Fibroblast of the aortic adventitia (primary cell): ENCODE measurements around the gene ACOT8. TPM values are rescaled to one million over a fixed set of nuclear protein-coding genes. Genes with fewer than 3 reads are reported as not detected.

ENCODE experiments used
- DNase-seq: peaks from one replicate; pipeline ENCODE4 v3.0.0-alpha.2; 2010; ENCODE audit warnings: low read depth
- H3K4me3 ChIP-seq: 2 replicates; pipeline ENCODE4 v1.5.1; 2011; ENCODE audit warnings: low read depth, mild to moderate bottlenecking, control low read depth, low read length, moderate library complexity
- total RNA-seq: library from RNA; depleted of rRNA; stranded (reverse); fragments of >200 nt; gene quantifications from 2 replicates; pipeline ENCODE4 v1.2.3, GENCODE V29; 2012; ENCODE audit warnings: low replicate concordance
- TF ChIP-seq, protein P1 (sequence below): IDR thresholded peaks from 2 replicates; pipeline ENCODE4 v1.5.1; 2011; ENCODE audit warnings: mild to moderate bottlenecking, low read length, control low read depth, inconsistent platforms; ENCODE audit not compliant: insufficient read depth

ACOT8 gene
- total RNA-seq, 1 donor = 25.8 TPM

DNA sequence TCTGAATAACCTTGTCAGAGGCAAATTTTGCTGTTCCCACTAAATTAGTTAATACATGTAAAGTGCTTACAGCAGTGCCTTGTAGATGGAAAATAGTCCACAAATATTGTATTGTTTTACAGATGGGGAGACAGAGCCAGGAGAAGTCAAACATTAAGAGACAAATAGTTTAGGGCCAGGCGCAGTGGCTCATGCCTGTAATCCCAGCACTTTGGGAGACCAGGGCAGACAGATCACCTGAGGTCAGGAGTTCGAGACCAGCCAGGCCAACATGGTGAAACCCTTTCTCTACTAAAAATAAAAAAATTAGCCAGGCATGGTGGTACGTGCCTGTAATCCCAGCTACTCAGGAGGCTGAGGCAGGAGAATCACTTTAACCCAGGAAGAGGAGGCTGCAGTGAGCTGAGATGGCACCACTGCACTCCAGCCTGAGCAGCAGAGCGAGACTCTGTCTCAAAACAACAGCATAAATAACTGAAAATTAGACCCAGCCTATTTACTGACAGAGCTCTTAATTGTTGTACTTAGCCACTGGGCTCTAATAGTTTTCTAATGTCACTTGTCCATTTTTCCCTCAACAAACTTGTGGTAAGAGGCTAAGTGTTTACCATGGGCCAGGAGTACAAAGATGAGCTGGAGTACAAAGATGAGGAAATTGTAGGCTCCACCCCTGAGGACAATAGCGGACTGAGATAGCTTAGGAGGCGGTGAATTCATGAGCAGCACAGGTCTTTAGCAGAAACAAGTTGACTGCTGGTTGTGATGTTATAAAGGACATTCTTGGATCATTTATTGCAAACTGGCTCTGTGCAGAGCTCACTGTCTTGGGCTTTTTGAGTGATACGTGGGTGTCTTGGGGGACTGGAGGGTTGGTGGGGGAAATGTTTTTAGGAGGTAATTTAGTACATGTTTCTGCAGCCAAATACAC is 6.6 kb upstream of the ACOT8 start:
- TF ChIP-seq, protein P1, sequence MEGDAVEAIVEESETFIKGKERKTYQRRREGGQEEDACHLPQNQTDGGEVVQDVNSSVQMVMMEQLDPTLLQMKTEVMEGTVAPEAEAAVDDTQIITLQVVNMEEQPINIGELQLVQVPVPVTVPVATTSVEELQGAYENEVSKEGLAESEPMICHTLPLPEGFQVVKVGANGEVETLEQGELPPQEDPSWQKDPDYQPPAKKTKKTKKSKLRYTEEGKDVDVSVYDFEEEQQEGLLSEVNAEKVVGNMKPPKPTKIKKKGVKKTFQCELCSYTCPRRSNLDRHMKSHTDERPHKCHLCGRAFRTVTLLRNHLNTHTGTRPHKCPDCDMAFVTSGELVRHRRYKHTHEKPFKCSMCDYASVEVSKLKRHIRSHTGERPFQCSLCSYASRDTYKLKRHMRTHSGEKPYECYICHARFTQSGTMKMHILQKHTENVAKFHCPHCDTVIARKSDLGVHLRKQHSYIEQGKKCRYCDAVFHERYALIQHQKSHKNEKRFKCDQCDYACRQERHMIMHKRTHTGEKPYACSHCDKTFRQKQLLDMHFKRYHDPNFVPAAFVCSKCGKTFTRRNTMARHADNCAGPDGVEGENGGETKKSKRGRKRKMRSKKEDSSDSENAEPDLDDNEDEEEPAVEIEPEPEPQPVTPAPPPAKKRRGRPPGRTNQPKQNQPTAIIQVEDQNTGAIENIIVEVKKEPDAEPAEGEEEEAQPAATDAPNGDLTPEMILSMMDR = no peak
- DNase-seq = no peak
- H3K4me3 ChIP-seq = no peak overlapping the region

DNA sequence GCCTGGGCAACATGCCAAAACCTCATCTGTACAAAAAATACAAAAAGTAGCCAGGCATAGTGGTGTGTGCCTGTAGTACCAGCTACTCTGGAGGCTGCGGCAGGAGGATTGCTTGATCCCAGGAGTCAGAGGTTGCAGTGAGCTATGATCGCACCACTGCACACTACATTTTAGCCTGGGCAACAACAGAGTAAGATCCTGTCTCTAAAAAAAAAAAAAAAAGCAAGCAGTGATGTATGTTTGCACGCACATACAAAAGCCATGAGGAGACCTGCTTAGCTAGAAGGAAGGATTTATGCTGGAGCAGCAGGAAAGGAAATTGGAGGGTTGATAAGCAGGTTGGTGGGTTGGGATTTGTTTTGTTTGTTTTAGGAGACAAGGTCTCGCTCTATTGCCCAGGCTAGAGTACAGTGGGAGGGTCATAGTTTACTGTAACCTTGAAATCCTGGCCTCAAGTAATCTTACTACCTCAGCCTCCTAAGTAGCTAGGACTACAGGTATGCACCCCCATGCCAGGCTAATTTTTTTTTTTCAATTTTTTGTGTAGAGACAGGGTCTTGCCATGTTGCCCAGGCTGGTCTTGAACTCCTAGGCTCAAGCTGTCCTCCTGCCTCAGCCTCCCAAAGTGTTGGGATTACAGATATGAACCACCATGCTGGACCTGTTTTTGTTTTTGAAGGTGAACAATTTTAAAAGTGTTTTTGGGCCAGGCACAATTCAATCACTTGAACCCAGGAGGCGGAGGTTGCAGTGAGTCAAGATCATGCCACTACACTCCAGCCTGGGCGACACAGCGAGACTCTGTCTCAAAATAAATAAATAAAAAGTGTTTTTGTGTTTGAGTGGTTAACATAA is 4.3 kb upstream of the ACOT8 start:
- TF ChIP-seq, protein P1 = no peak
- no peak overlapping the region for H3K4me3 ChIP-seq
- DNase-seq = no peak

GRCh38 chr20:45860560-45861220 is 3.5 kb upstream of the ACOT8 start:
- no peak for DNase-seq
- no peak overlapping the region for H3K4me3 ChIP-seq
- TF ChIP-seq, protein P1 = no peak

DNA sequence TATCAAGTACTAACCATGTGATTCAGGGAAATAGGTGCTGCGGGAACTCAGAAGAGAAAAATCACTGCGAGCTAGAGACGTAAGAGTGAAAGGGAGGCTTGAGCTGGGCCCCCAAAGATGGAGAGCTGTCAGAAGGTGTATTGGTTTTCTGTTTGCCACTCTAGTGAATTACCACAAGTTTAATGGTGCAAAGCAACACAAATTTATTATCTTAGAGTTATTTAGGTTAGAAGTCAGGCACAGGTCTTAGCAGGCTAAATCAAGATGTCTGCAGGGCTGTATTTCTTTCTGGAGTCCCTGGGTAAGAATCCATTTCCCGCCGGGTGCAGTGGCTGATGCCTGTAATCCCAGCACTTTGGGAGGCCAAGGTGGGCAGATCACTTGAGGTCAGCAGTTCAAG is 2.7 kb upstream of the ACOT8 start:
- no peak overlapping the region for H3K4me3 ChIP-seq
- DNase-seq = no peak

GRCh38 chr20:45857882-45858216 is 657 bp upstream of the ACOT8 start:
- TF ChIP-seq, protein P1 = no peak
- H3K4me3 ChIP-seq = peak overlapping the region; percentile 68
- DNase-seq = no peak

More for the DNA sequence above, 2.7 kb upstream of the ACOT8 start:
- TF ChIP-seq, protein P1 = no peak

DNA sequence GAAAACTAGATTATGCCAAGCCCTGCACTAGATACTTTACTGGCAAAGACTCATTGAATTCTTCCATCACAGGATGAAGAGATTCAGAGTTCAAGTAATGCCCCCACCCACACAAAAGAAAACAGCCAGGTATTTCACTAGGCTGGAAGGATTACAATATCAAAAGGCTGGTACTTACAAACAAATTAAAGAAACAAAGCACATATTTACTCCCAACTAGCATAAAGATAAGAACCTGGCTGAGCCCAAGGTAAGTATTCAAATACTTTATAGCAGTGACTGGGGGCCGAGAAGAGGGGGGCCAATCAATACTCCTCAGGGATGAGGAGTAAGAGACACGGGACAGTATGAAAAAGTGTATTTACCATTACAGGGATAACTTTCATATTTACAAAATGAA is 3.7 kb downstream of the ACOT8 start:
- no peak overlapping the region for H3K4me3 ChIP-seq
- DNase-seq = no peak
- TF ChIP-seq, protein P1 = no peak
